Lower leg skin (tissue), 3 donors: ENCODE measurements around the gene MAPK4.

ENCODE experiments used
- CTCF ChIP-seq, 3 donors: fragments of 450-650 bp; IDR thresholded peaks; one replicate each; pipeline ENCODE4 v1.5.1; 2016; ENCODE audit warnings: antibody characterized with exemption in 3 of 3, mild to moderate bottlenecking in 3 of 3, moderate library complexity in 2 of 3
- POLR2A ChIP-seq, 2 donors: fragments of 450-650 bp; IDR thresholded peaks; one replicate each; pipeline ENCODE4 v1.6.1; 2016 to 2017; ENCODE audit warnings: antibody characterized with exemption in 2 of 2, mild to moderate bottlenecking in 1 of 2, moderate library complexity in 1 of 2

GRCh38 chr18:50696929-50697328 is 137.0 kb downstream of the MAPK4 start:
- TF ChIP-seq CTCF (IDR thresholded peaks at IDR 0.05) (no peak), POLR2A (IDR thresholded peaks at IDR 0.05) (no peak)
